Peyer's patch (tissue), 4 donors: ENCODE data around the gene MACROD2.

ENCODE experiments used
- POLR2A ChIP-seq, 2 donors: fragments of 450-650 bp; IDR thresholded peaks; one replicate each; pipeline ENCODE4 v1.5.1; 2017; ENCODE audit warnings: antibody characterized with exemption in 2 of 2, mild to moderate bottlenecking in 2 of 2, moderate library complexity in 2 of 2
- TF ChIP-seq, protein P1 (sequence below), 6 experiments: fragments of 450-650 bp in 4 of 6; fragments of 200-600 bp in 2 of 6; sonication (generic) in 1 of 6; IDR thresholded peaks; one replicate each; pipeline ENCODE4 v1.5.1; 2017 to 2019; ENCODE audit warnings: antibody characterized with exemption in 6 of 6, mild to moderate bottlenecking in 3 of 6, moderate library complexity in 1 of 6

DNA sequence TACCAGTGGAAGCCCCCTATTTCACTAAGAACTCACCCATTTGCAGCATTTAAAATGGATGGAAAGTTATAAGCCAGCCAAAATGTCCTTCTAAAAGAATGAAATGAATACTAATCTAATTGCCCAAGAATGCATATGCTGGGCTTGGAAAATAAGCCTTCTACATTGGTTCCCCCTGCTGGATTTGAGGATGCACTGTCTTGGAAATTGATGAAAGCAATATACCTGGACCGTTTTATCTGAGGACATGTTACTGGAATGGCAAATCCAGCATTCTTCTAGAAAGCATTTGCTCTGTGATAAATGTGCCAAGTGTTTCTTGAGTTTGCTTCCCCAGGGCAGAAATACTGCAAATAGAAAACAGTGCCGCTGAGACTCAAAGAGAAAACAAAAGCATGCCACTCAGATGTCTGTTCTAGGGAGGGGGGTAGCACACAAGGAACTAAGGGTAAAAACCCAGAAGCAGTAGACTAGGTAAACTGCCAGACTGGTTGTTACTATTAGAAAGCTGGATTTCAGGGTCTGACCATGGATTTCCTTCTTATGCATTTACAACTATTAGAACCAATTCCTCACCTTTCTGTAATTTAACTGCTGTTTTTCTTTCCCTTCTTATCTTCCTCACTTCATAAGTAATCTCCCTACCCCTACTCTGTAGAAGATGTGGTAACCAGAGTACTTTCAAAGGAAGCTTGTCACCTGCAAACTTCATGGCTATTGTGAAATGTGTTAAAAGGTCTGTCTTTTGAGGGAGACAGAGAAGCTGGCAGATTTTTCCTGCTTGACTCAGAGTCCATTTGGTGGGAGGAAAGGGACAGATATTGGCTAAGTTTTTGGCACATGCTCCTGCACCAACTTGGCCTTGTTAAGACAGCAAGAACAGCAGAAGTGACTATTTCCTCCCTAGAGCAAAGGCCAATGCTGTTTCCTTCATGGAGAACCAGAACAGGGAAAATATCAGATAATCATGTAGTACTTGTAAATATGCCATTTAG, 1935.3 kb downstream of the MACROD2 start:
- TF ChIP-seq, protein P1, sequence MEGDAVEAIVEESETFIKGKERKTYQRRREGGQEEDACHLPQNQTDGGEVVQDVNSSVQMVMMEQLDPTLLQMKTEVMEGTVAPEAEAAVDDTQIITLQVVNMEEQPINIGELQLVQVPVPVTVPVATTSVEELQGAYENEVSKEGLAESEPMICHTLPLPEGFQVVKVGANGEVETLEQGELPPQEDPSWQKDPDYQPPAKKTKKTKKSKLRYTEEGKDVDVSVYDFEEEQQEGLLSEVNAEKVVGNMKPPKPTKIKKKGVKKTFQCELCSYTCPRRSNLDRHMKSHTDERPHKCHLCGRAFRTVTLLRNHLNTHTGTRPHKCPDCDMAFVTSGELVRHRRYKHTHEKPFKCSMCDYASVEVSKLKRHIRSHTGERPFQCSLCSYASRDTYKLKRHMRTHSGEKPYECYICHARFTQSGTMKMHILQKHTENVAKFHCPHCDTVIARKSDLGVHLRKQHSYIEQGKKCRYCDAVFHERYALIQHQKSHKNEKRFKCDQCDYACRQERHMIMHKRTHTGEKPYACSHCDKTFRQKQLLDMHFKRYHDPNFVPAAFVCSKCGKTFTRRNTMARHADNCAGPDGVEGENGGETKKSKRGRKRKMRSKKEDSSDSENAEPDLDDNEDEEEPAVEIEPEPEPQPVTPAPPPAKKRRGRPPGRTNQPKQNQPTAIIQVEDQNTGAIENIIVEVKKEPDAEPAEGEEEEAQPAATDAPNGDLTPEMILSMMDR (IDR thresholded peaks at IDR 0.05) = peak in 5 of 6 experiments; percentile 8 to 45 (median 40)
- TF ChIP-seq POLR2A (IDR thresholded peaks at IDR 0.05) = no peak
